A549 (cell line): ENCODE data around the gene RNH1. TPM values are rescaled to one million over a fixed set of nuclear protein-coding genes. Genes with fewer than 3 reads are reported as not detected.

Experiments
- CBX2 ChIP-seq: fragments of 200-600 bp; sonication (generic); IDR thresholded peaks from 2 replicates; pipeline ENCODE4 v1.6.1; 2016; ENCODE audit warnings: low read depth, mild to moderate bottlenecking, borderline replicate concordance
- CEBPB ChIP-seq, 2 experiments: fragments of >200 bp in 1 of 2; sonication (Bioruptor Twin) in 1 of 2; formaldehyde crosslinking in 1 of 2; IDR thresholded peaks; 2 replicates each; pipeline ENCODE4 v1.6.1; 2012 to 2016
- CHD2 ChIP-seq: fragments of 150-350 bp; IDR thresholded peaks from 2 replicates; pipeline ENCODE4 v1.6.1; 2014; ENCODE audit warnings: low read length; ENCODE audit not compliant: partially characterized antibody
- EHF ChIP-seq: fragments of 250-450 bp; sonication (Bioruptor Pico); IDR thresholded peaks from 2 replicates; pipeline ENCODE4 v1.5.0; 2020; ENCODE audit warnings: mild to moderate bottlenecking
- ESRRA ChIP-seq: fragments of 150-350 bp; IDR thresholded peaks from 2 replicates; pipeline ENCODE4 v1.6.1; 2014; ENCODE audit warnings: mild to moderate bottlenecking, low read length, borderline replicate concordance
- FOSB ChIP-seq: fragments of 250-450 bp; sonication (Bioruptor Pico); IDR thresholded peaks from 2 replicates; pipeline ENCODE4 v1.5.0; 2020; ENCODE audit warnings: mild to moderate bottlenecking, moderate library complexity
- GATA3 ChIP-seq: IDR thresholded peaks from 2 replicates; pipeline ENCODE4 v1.6.1; 2012; ENCODE audit warnings: borderline replicate concordance
- HDAC2 ChIP-seq: fragments of 200-600 bp; sonication (generic); IDR thresholded peaks from 2 replicates; pipeline ENCODE4 v1.6.1; 2016
- HOXB13 ChIP-seq: fragments of 250-450 bp; sonication (Bioruptor Pico); IDR thresholded peaks from 2 replicates; pipeline ENCODE4 v1.5.0; 2020; ENCODE audit warnings: low read depth, mild to moderate bottlenecking, moderate library complexity
- JUN ChIP-seq, 2 experiments: fragments of >200 bp; sonication (Bioruptor Twin); formaldehyde crosslinking; IDR thresholded peaks; 2 replicates in 1 of 2; 3 replicates in 1 of 2; pipeline ENCODE4 v1.6.1; 2016 to 2017
- JUNB ChIP-seq: fragments of >200 bp; sonication (Bioruptor Twin); formaldehyde crosslinking; IDR thresholded peaks from 2 replicates; pipeline ENCODE4 v1.6.1; 2016
- KDM1A ChIP-seq: fragments of 200-600 bp; sonication (generic); IDR thresholded peaks from 2 replicates; pipeline ENCODE4 v1.6.1; 2016; ENCODE audit warnings: low read depth, mild to moderate bottlenecking
- MAFK ChIP-seq: fragments of 450-650 bp; IDR thresholded peaks from 2 replicates; pipeline ENCODE4 v1.6.1; 2014; ENCODE audit not compliant: partially characterized antibody
- NFE2L2 ChIP-seq: fragments of 150-350 bp; conservative IDR thresholded peaks from 2 replicates; pipeline ENCODE4 v1.6.1; 2014; ENCODE audit warnings: low read length
- NR3C1 ChIP-seq: fragments of >200 bp; sonication (Bioruptor Twin); formaldehyde crosslinking; IDR thresholded peaks from 3 replicates; pipeline ENCODE4 v1.6.1; 2017
- POLR2AphosphoS2 ChIP-seq: conservative IDR thresholded peaks from 2 replicates; pipeline ENCODE4 v1.6.1; 2012; ENCODE audit warnings: low read length, improper control_type of control experiment, inconsistent platforms
- RARB ChIP-seq: fragments of 250-450 bp; sonication (Bioruptor Pico); IDR thresholded peaks from 2 replicates; pipeline ENCODE4 v1.8.0; 2021; ENCODE audit warnings: mild to moderate bottlenecking, moderate library complexity
- RCOR1 ChIP-seq: fragments of 150-350 bp; IDR thresholded peaks from 2 replicates; pipeline ENCODE4 v1.6.1; 2014; ENCODE audit warnings: antibody characterized with exemption, low read length, low read depth
- RFX5 ChIP-seq: fragments of 450-650 bp; IDR thresholded peaks from 2 replicates; pipeline ENCODE4 v1.7.1; 2014; ENCODE audit warnings: antibody characterized with exemption, mild to moderate bottlenecking, moderate library complexity
- SMC3 ChIP-seq: fragments of >200 bp; sonication (Bioruptor Twin); formaldehyde crosslinking; IDR thresholded peaks from 3 replicates; pipeline ENCODE4 v1.6.1; 2018; ENCODE audit warnings: inconsistent platforms
- TFCP2L1 ChIP-seq: fragments of 250-450 bp; sonication (Bioruptor Pico); IDR thresholded peaks from 2 replicates; pipeline ENCODE4 v1.5.0; 2021; ENCODE audit warnings: mild to moderate bottlenecking
- TP53 ChIP-seq: fragments of 250-450 bp; sonication (Bioruptor Pico); IDR thresholded peaks from 2 replicates; pipeline ENCODE4 v1.5.0; 2021; ENCODE audit warnings: mild to moderate bottlenecking, moderate library complexity
- ZFP36 ChIP-seq: fragments of 450-650 bp; IDR thresholded peaks from 2 replicates; pipeline ENCODE4 v1.6.1; 2014; ENCODE audit warnings: borderline replicate concordance; ENCODE audit not compliant: partially characterized antibody
- ZNF302 ChIP-seq: fragments of 250-450 bp; sonication (Bioruptor Pico); IDR thresholded peaks from 2 replicates; pipeline ENCODE4 v1.9.0; 2021; ENCODE audit warnings: inconsistent platforms, mild to moderate bottlenecking, moderate library complexity
- ZSCAN20 ChIP-seq: fragments of 250-450 bp; sonication (Bioruptor Pico); IDR thresholded peaks from 2 replicates; pipeline ENCODE4 v1.8.0; 2022; ENCODE audit warnings: mild to moderate bottlenecking, moderate library complexity
- polyA plus RNA-seq, 4 experiments: library from polyadenylated mRNA; depleted of rRNA in 3 of 4; stranded (reverse); fragments of >200 nt; fragmentation: RNase III in 1 of 4; extraction: RNeasy Plus Mini Kit Qiagen cat#74134 plus additional on column Dnase treatment in 1 of 4; gene quantifications; 2 replicates in 3 of 4; 3 replicates in 1 of 4; pipeline ENCODE4 v1.2.3, GENCODE V29; 2011 to 2017
- TF ChIP-seq, protein P1 (sequence below): fragments of 200-600 bp; sonication (generic); IDR thresholded peaks from 2 replicates; pipeline ENCODE4 v1.6.1; 2016; ENCODE audit warnings: antibody characterized with exemption, mild to moderate bottlenecking, moderate library complexity
- TF ChIP-seq, protein P2 (sequence below): fragments of 450-650 bp; IDR thresholded peaks from 2 replicates; pipeline ENCODE4 v1.6.1; 2014; ENCODE audit warnings: antibody characterized with exemption
- TF ChIP-seq, protein P3 (sequence below): IDR thresholded peaks from 2 replicates; pipeline ENCODE4 v1.6.1; 2012; ENCODE audit warnings: low read depth, borderline replicate concordance
- TF ChIP-seq, protein P4 (sequence below): fragments of >200 bp; sonication (Bioruptor Twin); formaldehyde crosslinking; IDR thresholded peaks from 3 replicates; pipeline ENCODE4 v1.6.1; 2016
- TF ChIP-seq, protein P5 (sequence below): fragments of 250-450 bp; sonication (Bioruptor Pico); IDR thresholded peaks from 2 replicates; pipeline ENCODE4 v1.5.0; 2020; ENCODE audit warnings: low read depth, mild to moderate bottlenecking, moderate library complexity
- TF ChIP-seq, protein P6 (sequence below): fragments of >200 bp; sonication (Bioruptor Twin); formaldehyde crosslinking; IDR thresholded peaks from 3 replicates; pipeline ENCODE4 v1.5.1; 2016
- TF ChIP-seq, protein P7 (sequence below): fragments of 250-450 bp; sonication (Bioruptor Pico); IDR thresholded peaks from 2 replicates; pipeline ENCODE4 v1.5.0; 2021; ENCODE audit warnings: mild to moderate bottlenecking, moderate library complexity, borderline replicate concordance

The RNH1 gene
- polyA plus RNA-seq, 2 of the 4 experiments (the other 2 are of a cell fraction): 85.8 to 135 TPM

DNA sequence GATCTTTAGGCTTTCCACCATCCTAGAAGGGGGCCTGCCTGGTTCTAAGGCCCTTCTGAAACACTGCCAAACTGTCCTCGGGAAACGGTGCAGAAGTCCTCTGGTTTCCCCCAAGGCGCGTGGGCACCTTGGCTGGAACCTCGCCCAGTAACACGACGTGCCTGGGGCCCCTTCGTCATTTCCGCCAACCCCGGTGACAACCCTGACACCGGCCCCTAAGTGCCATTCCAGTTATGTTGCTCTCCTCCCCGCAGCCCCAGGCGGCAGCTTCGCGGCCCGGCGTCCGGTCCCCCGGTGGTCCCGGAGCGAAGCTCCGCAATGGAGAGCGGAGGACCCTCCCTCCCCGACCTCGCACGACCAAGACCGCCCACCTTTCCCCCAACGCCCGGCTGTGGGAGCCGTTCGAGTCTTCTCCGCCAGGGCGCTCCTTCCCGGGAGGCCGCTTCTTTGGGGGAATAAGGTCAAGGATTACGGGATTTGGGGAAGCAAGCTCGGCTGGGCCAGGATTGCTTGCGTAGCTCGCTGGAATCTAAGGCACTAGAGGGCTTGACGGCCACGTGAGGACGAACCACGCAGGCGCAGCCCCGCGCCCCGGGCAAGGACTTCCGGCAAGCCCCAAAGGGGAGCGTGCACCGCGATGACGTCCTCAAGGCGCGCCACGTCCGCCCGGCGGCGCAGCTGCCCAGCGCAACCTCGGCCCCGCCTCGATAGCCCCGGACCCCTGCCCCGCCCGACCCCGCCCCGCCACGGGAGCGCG, 626 bp downstream of the RNH1 start (continued):
- TF ChIP-seq, protein P1, sequence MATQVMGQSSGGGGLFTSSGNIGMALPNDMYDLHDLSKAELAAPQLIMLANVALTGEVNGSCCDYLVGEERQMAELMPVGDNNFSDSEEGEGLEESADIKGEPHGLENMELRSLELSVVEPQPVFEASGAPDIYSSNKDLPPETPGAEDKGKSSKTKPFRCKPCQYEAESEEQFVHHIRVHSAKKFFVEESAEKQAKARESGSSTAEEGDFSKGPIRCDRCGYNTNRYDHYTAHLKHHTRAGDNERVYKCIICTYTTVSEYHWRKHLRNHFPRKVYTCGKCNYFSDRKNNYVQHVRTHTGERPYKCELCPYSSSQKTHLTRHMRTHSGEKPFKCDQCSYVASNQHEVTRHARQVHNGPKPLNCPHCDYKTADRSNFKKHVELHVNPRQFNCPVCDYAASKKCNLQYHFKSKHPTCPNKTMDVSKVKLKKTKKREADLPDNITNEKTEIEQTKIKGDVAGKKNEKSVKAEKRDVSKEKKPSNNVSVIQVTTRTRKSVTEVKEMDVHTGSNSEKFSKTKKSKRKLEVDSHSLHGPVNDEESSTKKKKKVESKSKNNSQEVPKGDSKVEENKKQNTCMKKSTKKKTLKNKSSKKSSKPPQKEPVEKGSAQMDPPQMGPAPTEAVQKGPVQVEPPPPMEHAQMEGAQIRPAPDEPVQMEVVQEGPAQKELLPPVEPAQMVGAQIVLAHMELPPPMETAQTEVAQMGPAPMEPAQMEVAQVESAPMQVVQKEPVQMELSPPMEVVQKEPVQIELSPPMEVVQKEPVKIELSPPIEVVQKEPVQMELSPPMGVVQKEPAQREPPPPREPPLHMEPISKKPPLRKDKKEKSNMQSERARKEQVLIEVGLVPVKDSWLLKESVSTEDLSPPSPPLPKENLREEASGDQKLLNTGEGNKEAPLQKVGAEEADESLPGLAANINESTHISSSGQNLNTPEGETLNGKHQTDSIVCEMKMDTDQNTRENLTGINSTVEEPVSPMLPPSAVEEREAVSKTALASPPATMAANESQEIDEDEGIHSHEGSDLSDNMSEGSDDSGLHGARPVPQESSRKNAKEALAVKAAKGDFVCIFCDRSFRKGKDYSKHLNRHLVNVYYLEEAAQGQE: no peak
- TF ChIP-seq NR3C1 (no peak), CEBPB (IDR thresholded peaks at IDR 0.05) (no peak), JUNB (no peak), ZNF302 (CRISPR knock-in tag) (no peak), RARB (peak; percentile 78; the same call in 1 of the 2 replicates), MAFK (no peak), RFX5 (no peak), SMC3 (no peak), NFE2L2 (no peak), HOXB13 (CRISPR knock-in tag) (peak; percentile 19; the same call in 1 of the 2 replicates), GATA3 (no peak; the same call in 1 of the 2 replicates), CHD2 (no peak), FOSB (0 out of 2 replicates have a peak, but pooled peaks have one; percentile 30), JUN (IDR thresholded peaks at IDR 0.05) (peak; percentile 79 to 91), EHF (CRISPR knock-in tag) (no peak), TFCP2L1 (CRISPR knock-in tag) (0 out of 2 replicates have a peak, but pooled peaks have one; percentile 21), KDM1A (no peak), CBX2 (no peak), HDAC2 (no peak), ESRRA (no peak), TP53 (peak; percentile 45; the same call in 1 of the 2 replicates), ZSCAN20 (CRISPR knock-in tag) (no peak), POLR2AphosphoS2 (no peak), RCOR1 (no peak), ZFP36 (no peak)
- TF ChIP-seq, protein P2, sequence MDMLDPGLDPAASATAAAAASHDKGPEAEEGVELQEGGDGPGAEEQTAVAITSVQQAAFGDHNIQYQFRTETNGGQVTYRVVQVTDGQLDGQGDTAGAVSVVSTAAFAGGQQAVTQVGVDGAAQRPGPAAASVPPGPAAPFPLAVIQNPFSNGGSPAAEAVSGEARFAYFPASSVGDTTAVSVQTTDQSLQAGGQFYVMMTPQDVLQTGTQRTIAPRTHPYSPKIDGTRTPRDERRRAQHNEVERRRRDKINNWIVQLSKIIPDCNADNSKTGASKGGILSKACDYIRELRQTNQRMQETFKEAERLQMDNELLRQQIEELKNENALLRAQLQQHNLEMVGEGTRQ: peak; percentile 85
- TF ChIP-seq, protein P3, sequence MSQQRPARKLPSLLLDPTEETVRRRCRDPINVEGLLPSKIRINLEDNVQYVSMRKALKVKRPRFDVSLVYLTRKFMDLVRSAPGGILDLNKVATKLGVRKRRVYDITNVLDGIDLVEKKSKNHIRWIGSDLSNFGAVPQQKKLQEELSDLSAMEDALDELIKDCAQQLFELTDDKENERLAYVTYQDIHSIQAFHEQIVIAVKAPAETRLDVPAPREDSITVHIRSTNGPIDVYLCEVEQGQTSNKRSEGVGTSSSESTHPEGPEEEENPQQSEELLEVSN: peak; percentile 46; the same call in 1 of the 2 replicates
- TF ChIP-seq, protein P4, sequence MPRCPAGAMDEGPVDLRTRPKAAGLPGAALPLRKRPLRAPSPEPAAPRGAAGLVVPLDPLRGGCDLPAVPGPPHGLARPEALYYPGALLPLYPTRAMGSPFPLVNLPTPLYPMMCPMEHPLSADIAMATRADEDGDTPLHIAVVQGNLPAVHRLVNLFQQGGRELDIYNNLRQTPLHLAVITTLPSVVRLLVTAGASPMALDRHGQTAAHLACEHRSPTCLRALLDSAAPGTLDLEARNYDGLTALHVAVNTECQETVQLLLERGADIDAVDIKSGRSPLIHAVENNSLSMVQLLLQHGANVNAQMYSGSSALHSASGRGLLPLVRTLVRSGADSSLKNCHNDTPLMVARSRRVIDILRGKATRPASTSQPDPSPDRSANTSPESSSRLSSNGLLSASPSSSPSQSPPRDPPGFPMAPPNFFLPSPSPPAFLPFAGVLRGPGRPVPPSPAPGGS: peak; percentile 26; the same call in 2 of the 3 replicates
- TF ChIP-seq, protein P5, sequence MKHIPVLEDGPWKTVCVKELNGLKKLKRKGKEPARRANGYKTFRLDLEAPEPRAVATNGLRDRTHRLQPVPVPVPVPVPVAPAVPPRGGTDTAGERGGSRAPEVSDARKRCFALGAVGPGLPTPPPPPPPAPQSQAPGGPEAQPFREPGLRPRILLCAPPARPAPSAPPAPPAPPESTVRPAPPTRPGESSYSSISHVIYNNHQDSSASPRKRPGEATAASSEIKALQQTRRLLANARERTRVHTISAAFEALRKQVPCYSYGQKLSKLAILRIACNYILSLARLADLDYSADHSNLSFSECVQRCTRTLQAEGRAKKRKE (CRISPR knock-in tag): peak; percentile 3; the same call in 1 of the 2 replicates
- TF ChIP-seq, protein P6, sequence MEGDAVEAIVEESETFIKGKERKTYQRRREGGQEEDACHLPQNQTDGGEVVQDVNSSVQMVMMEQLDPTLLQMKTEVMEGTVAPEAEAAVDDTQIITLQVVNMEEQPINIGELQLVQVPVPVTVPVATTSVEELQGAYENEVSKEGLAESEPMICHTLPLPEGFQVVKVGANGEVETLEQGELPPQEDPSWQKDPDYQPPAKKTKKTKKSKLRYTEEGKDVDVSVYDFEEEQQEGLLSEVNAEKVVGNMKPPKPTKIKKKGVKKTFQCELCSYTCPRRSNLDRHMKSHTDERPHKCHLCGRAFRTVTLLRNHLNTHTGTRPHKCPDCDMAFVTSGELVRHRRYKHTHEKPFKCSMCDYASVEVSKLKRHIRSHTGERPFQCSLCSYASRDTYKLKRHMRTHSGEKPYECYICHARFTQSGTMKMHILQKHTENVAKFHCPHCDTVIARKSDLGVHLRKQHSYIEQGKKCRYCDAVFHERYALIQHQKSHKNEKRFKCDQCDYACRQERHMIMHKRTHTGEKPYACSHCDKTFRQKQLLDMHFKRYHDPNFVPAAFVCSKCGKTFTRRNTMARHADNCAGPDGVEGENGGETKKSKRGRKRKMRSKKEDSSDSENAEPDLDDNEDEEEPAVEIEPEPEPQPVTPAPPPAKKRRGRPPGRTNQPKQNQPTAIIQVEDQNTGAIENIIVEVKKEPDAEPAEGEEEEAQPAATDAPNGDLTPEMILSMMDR: no peak
- TF ChIP-seq, protein P7, sequence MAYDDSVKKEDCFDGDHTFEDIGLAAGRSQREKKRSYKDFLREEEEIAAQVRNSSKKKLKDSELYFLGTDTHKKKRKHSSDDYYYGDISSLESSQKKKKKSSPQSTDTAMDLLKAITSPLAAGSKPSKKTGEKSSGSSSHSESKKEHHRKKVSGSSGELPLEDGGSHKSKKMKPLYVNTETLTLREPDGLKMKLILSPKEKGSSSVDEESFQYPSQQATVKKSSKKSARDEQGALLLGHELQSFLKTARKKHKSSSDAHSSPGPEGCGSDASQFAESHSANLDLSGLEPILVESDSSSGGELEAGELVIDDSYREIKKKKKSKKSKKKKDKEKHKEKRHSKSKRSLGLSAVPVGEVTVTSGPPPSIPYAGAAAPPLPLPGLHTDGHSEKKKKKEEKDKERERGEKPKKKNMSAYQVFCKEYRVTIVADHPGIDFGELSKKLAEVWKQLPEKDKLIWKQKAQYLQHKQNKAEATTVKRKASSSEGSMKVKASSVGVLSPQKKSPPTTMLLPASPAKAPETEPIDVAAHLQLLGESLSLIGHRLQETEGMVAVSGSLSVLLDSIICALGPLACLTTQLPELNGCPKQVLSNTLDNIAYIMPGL (CRISPR knock-in tag): peak; percentile 63; the same call in 1 of the 2 replicates
